ENCODE data around the gene ACTR1A. TPM values are rescaled to one million over a fixed set of nuclear protein-coding genes. Genes with fewer than 3 reads are reported as not detected.

The ACTR1A gene
- total RNA-seq, 1 experiment from 2014 or later: 93.6 TPM

GRCh38 chr10:102545997-102546396 lies 43.5 kb upstream of the ACTR1A start (continued):
- TF ChIP-seq PRDM15 (CRISPR knock-in tag; IDR thresholded peaks at IDR 0.05) (no peak), ZNF281 (CRISPR knock-in tag; IDR thresholded peaks at IDR 0.05) (no peak)

- no peak for TF ChIP-seq SP1 (CRISPR knock-in tag; conservative IDR thresholded peaks at IDR 0.05)
- POLR2A ChIA-PET: no interaction called here
- Mint-ChIP-seq H3K27me3 (ENCODE audit: low read depth) (no peaks in the 10 kb centered on the region), H3K9me3 (no peaks in the 10 kb centered on the region), H3K4me1 (no peaks in the 10 kb centered on the region), H3K4me3 (no peak overlapping the region), H3K36me3 (peaks cover 4% of the 10 kb centered on the region; the same call in 1 of the 2 replicates), H3K27ac (no peak overlapping the region)
- DNase-seq (ENCODE audit: low spot score) (no peak), ATAC-seq (no peak)
- CTCF ChIA-PET: interaction anchor here (0.7 kb wide), 1 partner anchor 43 kb away, joined by 3 read pairs; the partner anchor contains the start of gene ACTR1A
These were observed 42.9 kb upstream of the ACTR1A start for GRCh38 chr10:102545265-102545871.

- no peak overlapping the region for H3K4me3 Mint-ChIP-seq
- no peaks in the 10 kb centered on the region for H3K4me1 Mint-ChIP-seq
- ChIA-PET CTCF (interaction anchor here (1.4 kb wide), 1 partner anchor 22 kb away, joined by 3 read pairs; no protein-coding TSS in a partner anchor), POLR2A (interaction anchor here (0.6 kb wide), 1 partner anchor 130 kb away, joined by 3 read pairs; no protein-coding TSS in a partner anchor)
- no peak overlapping the region for H3K27ac Mint-ChIP-seq
- no peak for ATAC-seq
- no peak for DNase-seq (ENCODE audit: low spot score)
- no peaks in the 10 kb centered on the region for H3K9me3 Mint-ChIP-seq
- H3K27me3 Mint-ChIP-seq (ENCODE audit: low read depth): no peaks in the 10 kb centered on the region
- H3K36me3 Mint-ChIP-seq: no peaks in the 10 kb centered on the region
- TF ChIP-seq NFATC4 (CRISPR knock-in tag; IDR thresholded peaks at IDR 0.05) (no peak), CREB1 (CRISPR knock-in tag; IDR thresholded peaks at IDR 0.05) (no peak), AR (CRISPR knock-in tag; IDR thresholded peaks at IDR 0.05) (no peak), FOXK1 (CRISPR knock-in tag; IDR thresholded peaks at IDR 0.05) (no peak), ARID4B (CRISPR knock-in tag; IDR thresholded peaks at IDR 0.05; ENCODE audit: borderline replicate concordance) (no peak), IRF1 (CRISPR knock-in tag; IDR thresholded peaks at IDR 0.05) (no peak), ZNF532 (CRISPR knock-in tag; IDR thresholded peaks at IDR 0.05; ENCODE audit: borderline replicate concordance) (no peak)
These were observed 40.4 kb upstream of the ACTR1A start for GRCh38 chr10:102542800-102543418.
